Body of pancreas (tissue), 4 donors: Measurements from ENCODE around the gene IFNK.

Experiments
- POLR2A ChIP-seq, 3 donors: fragments of 450-650 bp; IDR thresholded peaks; one replicate each; pipeline ENCODE4 v1.6.1; 2016; ENCODE audit warnings: antibody characterized with exemption in 3 of 3, mild to moderate bottlenecking in 2 of 3
- TF ChIP-seq, protein P1 (sequence below), 7 experiments: fragments of 450-650 bp in 4 of 7; fragments of 200-600 bp in 3 of 7; sonication (generic) in 3 of 7; IDR thresholded peaks; one replicate each; pipeline ENCODE4 v1.5.1; 2016 to 2019; ENCODE audit warnings: antibody characterized with exemption in 7 of 7

DNA sequence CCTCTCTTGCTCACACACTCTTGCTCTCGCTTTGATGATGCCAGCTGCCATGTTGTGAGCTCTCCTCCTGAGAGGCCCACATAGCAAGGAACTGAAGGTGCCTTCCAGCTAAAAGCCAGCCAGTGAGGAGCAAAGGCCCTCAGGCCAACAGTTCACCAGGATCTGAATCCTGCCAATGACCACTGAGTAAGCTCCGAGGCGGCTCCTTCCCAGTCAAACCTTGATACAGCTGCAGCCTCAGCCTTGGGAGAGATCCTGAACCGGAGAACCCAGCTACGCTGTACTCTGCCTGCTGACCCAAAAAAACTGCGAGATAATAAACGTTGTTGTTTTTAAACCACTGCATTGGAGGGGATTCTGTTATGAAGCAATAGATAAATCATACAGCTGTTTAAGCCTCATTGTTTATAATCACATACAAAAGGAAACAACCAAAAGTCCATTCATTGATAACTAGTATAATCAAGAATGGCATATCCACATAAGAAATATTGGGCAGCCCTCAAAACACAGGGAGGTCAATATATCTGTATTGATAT lies 49.0 kb upstream of the IFNK start:
- TF ChIP-seq, protein P1, sequence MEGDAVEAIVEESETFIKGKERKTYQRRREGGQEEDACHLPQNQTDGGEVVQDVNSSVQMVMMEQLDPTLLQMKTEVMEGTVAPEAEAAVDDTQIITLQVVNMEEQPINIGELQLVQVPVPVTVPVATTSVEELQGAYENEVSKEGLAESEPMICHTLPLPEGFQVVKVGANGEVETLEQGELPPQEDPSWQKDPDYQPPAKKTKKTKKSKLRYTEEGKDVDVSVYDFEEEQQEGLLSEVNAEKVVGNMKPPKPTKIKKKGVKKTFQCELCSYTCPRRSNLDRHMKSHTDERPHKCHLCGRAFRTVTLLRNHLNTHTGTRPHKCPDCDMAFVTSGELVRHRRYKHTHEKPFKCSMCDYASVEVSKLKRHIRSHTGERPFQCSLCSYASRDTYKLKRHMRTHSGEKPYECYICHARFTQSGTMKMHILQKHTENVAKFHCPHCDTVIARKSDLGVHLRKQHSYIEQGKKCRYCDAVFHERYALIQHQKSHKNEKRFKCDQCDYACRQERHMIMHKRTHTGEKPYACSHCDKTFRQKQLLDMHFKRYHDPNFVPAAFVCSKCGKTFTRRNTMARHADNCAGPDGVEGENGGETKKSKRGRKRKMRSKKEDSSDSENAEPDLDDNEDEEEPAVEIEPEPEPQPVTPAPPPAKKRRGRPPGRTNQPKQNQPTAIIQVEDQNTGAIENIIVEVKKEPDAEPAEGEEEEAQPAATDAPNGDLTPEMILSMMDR (IDR thresholded peaks at IDR 0.05): no peak
- no peak for TF ChIP-seq POLR2A (IDR thresholded peaks at IDR 0.05)
